Loucy (cell line): ENCODE data around the gene DMRTC2.

Experiments used
- CTCF ChIP-seq: fragments of 200-600 bp; sonication (generic); conservative IDR thresholded peaks from 2 replicates; pipeline ENCODE4 v1.5.1; 2014; ENCODE audit warnings: mild to moderate bottlenecking, antibody characterized with exemption, low read length
- EZH2phosphoT487 ChIP-seq: fragments of 200-600 bp; IDR thresholded peaks from 2 replicates; pipeline ENCODE4 v1.6.1; 2018; ENCODE audit warnings: antibody characterized with exemption, mild to moderate bottlenecking, moderate library complexity, borderline replicate concordance

- TF ChIP-seq EZH2phosphoT487 (no peak), CTCF (no peak)
Observed at GRCh38 chr19:41883821-41884733, 39.2 kb downstream of the DMRTC2 start.
